ENCODE results near the gene SELPLG. TPM values are rescaled to one million over a fixed set of nuclear protein-coding genes. Genes with fewer than 3 reads are reported as not detected.
"Not testable (repeated sequence)": the region's sequence is repeated elsewhere in the genome, so short reads cannot be mapped to it uniquely, and the experiment has no call there.

Gene SELPLG
- total RNA-seq, 2 donors from 2014 or later = 2.5 to 4.4 TPM

DNA sequence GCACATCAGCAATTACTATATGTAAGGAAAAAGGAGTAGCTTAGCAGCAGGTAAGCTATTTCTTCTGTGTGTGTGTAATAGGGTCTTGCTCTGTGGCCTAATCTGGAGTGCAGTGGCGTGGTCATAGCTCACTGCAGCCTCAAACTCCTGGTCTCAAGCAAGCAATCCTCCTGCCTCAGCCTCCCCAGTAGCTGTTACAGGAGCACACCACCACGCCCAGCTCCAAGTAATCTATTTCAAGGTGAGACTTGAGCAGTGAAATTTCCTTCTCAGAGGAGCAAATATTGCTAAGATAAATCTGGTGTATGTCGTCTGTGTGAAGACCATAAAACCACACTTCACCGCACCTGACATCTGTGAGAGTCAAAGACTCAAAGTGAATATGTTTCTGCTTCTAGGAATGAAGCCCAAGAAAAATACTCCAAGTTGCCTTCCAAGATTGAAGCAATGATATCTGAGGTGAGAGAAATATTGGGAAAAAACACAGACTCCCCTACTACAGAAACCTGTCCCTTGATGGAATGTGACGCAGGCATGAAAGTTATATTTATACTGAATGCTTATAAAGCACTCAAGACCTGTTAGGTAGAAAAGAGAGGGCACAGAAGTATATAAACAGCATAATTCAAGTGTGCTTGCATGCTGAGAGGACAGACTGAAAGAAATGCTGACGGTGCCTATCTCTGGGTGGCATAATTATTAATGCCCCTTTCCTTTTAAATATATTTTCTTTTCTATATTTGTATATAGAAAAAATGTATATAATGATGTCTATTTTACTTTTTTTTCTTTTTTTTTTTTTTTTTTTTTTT is 2.5 kb upstream of the SELPLG start:
- H3K9me3 ChIP-seq = no peaks in the 10 kb centered on the region
- no peaks in the 10 kb centered on the region for H3K36me3 ChIP-seq
- no peaks in the 10 kb centered on the region for H3K27me3 ChIP-seq
- H3K9ac ChIP-seq (ENCODE audit: low read depth in 2 of 2, low read length in 2 of 2) = peak overlapping the region; percentile 16 to 29
- H3K27ac ChIP-seq = peak overlapping the region; percentile 68
- TF ChIP-seq, protein P1, sequence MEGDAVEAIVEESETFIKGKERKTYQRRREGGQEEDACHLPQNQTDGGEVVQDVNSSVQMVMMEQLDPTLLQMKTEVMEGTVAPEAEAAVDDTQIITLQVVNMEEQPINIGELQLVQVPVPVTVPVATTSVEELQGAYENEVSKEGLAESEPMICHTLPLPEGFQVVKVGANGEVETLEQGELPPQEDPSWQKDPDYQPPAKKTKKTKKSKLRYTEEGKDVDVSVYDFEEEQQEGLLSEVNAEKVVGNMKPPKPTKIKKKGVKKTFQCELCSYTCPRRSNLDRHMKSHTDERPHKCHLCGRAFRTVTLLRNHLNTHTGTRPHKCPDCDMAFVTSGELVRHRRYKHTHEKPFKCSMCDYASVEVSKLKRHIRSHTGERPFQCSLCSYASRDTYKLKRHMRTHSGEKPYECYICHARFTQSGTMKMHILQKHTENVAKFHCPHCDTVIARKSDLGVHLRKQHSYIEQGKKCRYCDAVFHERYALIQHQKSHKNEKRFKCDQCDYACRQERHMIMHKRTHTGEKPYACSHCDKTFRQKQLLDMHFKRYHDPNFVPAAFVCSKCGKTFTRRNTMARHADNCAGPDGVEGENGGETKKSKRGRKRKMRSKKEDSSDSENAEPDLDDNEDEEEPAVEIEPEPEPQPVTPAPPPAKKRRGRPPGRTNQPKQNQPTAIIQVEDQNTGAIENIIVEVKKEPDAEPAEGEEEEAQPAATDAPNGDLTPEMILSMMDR (IDR thresholded peaks at IDR 0.05) = no peak
- H3K4me1 ChIP-seq = peaks cover 3% of the 10 kb centered on the region
- DNase-seq = no peak
- intact Hi-C loops (cut with DNase I) = no loop called here
- no peak overlapping the region for H3K4me3 ChIP-seq

DNA sequence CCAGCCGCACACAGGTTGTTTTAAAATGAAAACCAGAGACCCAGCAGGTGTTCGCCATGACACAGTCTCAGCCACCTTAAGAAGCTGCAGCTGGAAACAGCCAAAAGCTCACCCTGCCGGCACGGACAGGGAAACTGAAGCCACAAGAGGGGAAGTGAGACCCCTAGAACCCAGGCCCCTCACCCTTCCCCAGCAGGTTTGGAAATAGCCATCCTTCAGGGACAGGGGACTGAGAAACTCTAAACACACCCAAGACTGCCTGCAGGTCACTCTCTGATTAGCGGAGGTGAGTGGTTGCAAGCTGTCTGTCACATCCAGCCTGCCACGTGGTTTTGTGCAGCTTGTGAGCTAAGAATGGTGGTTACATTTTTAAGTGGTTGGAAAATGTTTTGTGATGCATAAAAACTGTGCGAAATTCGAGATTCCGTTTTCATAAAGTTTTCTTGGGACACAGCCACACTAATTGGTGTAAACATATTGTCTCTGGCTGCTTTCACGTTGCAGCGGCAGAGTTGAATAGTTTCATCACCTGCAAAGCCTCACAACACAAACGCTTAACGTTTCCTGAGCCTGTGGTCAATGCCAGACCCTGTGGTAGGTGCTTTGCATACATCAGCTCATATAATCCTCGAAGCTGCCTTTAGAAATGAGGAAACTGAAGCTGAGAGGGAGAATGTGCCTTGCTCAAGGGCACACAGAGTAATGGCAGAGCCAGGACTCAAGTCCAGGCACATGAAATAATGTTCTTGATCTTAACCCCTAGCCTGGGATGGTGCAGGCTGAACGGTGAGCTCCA is 1.7 kb upstream of the SELPLG start:
- DNase-seq = no peak
- H3K9ac ChIP-seq (ENCODE audit: low read depth in 2 of 2, low read length in 2 of 2) = peak overlapping the region; percentile 29 to 56
- no peaks in the 10 kb centered on the region for H3K27me3 ChIP-seq
- H3K4me1 ChIP-seq = peaks cover 3% of the 10 kb centered on the region
- H3K9me3 ChIP-seq = no peaks in the 10 kb centered on the region
- H3K4me3 ChIP-seq = no peak overlapping the region
- H3K27ac ChIP-seq = peak overlapping the region; percentile 68
- TF ChIP-seq, protein P1 (IDR thresholded peaks at IDR 0.05) = no peak
- H3K36me3 ChIP-seq = no peaks in the 10 kb centered on the region
- intact Hi-C loops (cut with DNase I) = no loop called here

DNA sequence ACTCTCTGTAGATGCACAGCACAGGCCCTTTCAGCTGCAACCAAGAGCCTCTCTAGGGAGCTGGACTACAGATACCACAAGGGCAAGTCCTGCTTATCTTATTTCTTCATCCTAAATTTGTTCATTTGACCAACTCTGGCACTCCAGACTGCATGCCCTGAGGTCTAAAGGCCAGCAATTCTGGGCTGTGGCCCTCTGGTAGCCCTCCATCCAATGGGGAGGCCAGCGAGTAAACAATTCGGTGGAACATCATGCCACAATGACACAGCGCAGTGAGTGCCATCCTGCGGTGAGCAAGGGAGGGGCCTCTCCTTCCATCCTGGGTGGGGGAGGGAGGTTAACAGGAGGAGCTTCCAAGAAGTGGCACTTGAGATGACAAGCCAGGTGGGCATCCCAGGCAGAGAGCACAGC is 652 bp upstream of the SELPLG start:
- H3K9me3 ChIP-seq = no peaks in the 10 kb centered on the region
- H3K9ac ChIP-seq (ENCODE audit: low read depth in 2 of 2, low read length in 2 of 2) = peak overlapping the region in 1 of 2 donors; percentile 12
- H3K36me3 ChIP-seq = no peaks in the 10 kb centered on the region
- no peak for DNase-seq
- H3K4me1 ChIP-seq = peaks cover 3% of the 10 kb centered on the region
- TF ChIP-seq, protein P1 (IDR thresholded peaks at IDR 0.05) = no peak
- no peaks in the 10 kb centered on the region for H3K27me3 ChIP-seq
- intact Hi-C loops (cut with DNase I) = no loop called here
- no peak overlapping the region for H3K4me3 ChIP-seq
- H3K27ac ChIP-seq = peak overlapping the region; percentile 68

GRCh38 chr12:108633081-108633533 is 587 bp downstream of the SELPLG start:
- H3K4me1 ChIP-seq = peaks cover 3% of the 10 kb centered on the region
- no peak for DNase-seq
- no peaks in the 10 kb centered on the region for H3K9me3 ChIP-seq
- no peaks in the 10 kb centered on the region for H3K27me3 ChIP-seq
- intact Hi-C loops (cut with DNase I) = no loop called here
- H3K27ac ChIP-seq = peak overlapping the region; percentile 68
- peak overlapping the region; percentile 38 to 63 for H3K9ac ChIP-seq (ENCODE audit: low read depth in 2 of 2, low read length in 2 of 2)
- peak overlapping the region; percentile 27 for H3K4me3 ChIP-seq
- H3K36me3 ChIP-seq = no peaks in the 10 kb centered on the region
- TF ChIP-seq, protein P1 (IDR thresholded peaks at IDR 0.05) = no peak

DNA sequence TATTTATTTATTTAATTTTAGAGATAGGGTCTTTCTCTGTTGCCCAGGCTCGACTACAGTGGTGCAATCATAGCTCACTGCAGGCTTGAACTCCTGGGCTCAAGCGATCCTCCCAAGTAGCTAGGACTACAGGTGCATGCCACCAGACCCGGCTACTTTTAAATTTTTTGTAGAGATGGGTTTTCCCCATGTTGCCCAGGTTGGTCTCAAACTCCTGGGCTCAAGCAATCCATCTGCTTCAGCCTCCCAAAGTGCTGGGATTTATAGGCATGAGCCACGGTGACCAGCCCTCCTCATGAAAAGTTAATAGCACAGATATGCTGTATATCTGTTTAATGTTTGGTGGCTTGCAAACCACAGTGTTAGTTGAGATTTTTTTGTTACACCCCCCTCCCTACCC is 2.4 kb downstream of the SELPLG start:
- H3K9ac ChIP-seq (ENCODE audit: low read depth in 2 of 2, low read length in 2 of 2); H3K36me3 ChIP-seq; H3K27me3 ChIP-seq; H3K4me1 ChIP-seq; H3K4me3 ChIP-seq; DNase-seq; H3K9me3 ChIP-seq; H3K27ac ChIP-seq; intact Hi-C loops (cut with DNase I): not testable (repeated sequence)

All from colonic mucosa (tissue), 4 donors.